HUES64 (cell line): ENCODE measurements around the gene EXOC7.

Experiments
- H3K27ac ChIP-seq: 2 replicates; pipeline ENCODE4 v1.7.0; 2013; ENCODE audit warnings: low read depth, low read length, inconsistent platforms
- H3K27me3 ChIP-seq: 2 replicates; pipeline ENCODE4 v1.6.1; 2013; ENCODE audit warnings: mild to moderate bottlenecking, low read length; ENCODE audit not compliant: insufficient read depth
- H3K36me3 ChIP-seq: 2 replicates; pipeline ENCODE4 v1.6.1; 2013; ENCODE audit warnings: mild to moderate bottlenecking, low read length; ENCODE audit not compliant: insufficient read depth
- H3K4me1 ChIP-seq: 2 replicates; pipeline ENCODE4 v1.6.1; 2013; ENCODE audit warnings: mild to moderate bottlenecking, low read length, moderate library complexity; ENCODE audit not compliant: insufficient read depth
- H3K4me3 ChIP-seq: 2 replicates; pipeline ENCODE4 v1.5.1; 2013; ENCODE audit warnings: mild to moderate bottlenecking, low read length, moderate library complexity
- H3K9ac ChIP-seq: 2 replicates; pipeline ENCODE4 v1.6.1; 2013; ENCODE audit warnings: mild to moderate bottlenecking, low read depth, low read length
- H3K9me3 ChIP-seq: 2 replicates; pipeline ENCODE4 v1.6.1; 2013; ENCODE audit warnings: low read depth, low read length; ENCODE audit not compliant: insufficient read depth
- WGBS: fragments of 150-250, 120-280 bp; methylation state at CpG from one replicate; pipeline ENCODE4 v1.1.7; 2013; ENCODE audit warnings: missing lambda C conversion rate; 5-methylcytosine and 5-hydroxymethylcytosine counted together

EXOC7 gene

GRCh38 chr17:76145231-76146052, 41.9 kb upstream of the EXOC7 start:
- Histone ChIP-seq H3K9me3 (no peaks in the 10 kb centered on the region), H3K27ac (no peak overlapping the region), H3K27me3 (peaks cover 45% of the 10 kb centered on the region), H3K4me1 (peaks cover 30% of the 10 kb centered on the region), H3K9ac (no peak overlapping the region), H3K36me3 (no peaks in the 10 kb centered on the region), H3K4me3 (no peak overlapping the region)
- 65% methylated on average over 25 of the region's 25 CpGs for WGBS

DNA sequence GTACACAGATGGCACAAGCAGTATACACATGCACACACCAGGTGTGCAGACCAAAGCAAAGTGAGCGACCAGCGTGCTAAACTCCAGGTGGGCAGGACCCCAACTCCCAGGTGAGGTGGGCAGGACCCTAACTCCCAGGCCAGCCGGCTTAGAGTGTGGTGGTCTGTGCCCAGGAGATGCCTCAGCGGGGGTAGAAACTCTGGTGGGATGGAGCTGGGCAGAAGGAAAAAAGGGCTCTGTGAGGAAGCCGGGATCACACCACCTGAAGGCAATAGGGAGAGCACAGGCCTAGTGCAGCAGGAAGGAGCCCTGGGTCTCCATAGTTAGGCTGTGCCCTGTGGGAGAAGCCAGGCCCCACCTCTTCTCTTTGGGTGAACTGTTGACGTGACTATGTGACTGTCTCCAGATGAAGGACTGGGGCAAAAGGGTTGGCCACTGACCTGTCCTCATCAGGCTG, 39.0 kb upstream of the EXOC7 start:
- Histone ChIP-seq H3K4me3 (no peak overlapping the region), H3K27ac (no peak overlapping the region), H3K9ac (no peak overlapping the region), H3K36me3 (no peaks in the 10 kb centered on the region), H3K27me3 (peaks cover 73% of the 10 kb centered on the region), H3K4me1 (peaks cover 48% of the 10 kb centered on the region), H3K9me3 (no peaks in the 10 kb centered on the region)
- 63% methylated on average over 6 of the region's 6 CpGs for whole genome bisulfite sequencing

GRCh38 chr17:76142039-76142584, 38.5 kb upstream of the EXOC7 start:
- H3K27ac ChIP-seq = no peak overlapping the region
- peaks cover 78% of the 10 kb centered on the region for H3K27me3 ChIP-seq
- H3K36me3 ChIP-seq = no peaks in the 10 kb centered on the region
- peak overlapping the region; percentile 60 for H3K4me3 ChIP-seq
- no peak overlapping the region for H3K9ac ChIP-seq
- H3K9me3 ChIP-seq = no peaks in the 10 kb centered on the region
- H3K4me1 ChIP-seq = peaks cover 48% of the 10 kb centered on the region
- 24% methylated on average over 10 of the region's 10 CpGs for WGBS

DNA sequence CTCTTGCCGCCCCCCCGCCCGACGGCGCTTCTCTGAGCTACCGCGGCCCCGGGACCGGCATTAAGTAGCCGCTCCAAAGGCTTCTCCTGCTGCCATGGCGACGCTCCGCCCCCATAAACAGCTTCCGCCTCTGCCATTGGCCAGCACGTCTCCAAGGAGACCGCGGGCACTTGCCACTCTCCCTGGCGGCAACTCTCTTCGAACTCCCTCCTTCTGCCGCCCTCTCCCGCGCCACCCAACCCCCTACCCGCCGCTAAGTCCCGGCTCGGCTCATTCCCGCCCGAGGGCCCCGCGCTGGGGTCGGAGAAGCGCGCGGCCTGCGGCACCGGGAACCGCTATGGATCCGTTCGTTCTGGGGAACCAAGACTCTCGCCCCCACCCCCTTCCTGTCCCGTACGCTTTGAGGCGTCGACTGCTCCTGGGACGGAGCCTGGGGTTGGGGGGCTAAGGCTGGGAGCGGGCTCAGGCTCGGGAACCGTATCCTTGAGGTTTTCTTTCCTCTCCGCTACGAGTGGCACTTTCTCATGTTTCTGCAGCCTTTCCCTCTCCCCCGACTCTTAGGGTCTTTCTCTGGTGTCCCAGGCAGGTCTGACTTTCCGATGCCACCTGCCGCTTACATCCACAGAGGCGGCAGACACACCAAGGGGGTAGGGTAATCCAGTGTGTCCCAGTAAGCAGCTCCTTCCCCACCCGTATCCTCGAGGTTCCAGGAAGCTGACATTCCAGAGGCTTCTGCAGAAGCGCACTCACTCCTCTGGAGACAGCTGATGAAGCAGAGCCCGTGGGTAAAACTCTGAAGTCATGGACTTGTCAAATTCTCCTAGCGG, 37.8 kb upstream of the EXOC7 start, which contains the start of gene FOXJ1:
Gene FOXJ1, minus strand, starts transcription at position 34 of the 827 bp plus-strand sequence. CDS start 850 bp downstream, outside the sequence.
- peaks cover 85% of the 10 kb centered on the region for H3K27me3 ChIP-seq
- 0 out of 2 replicates have a peak within 1 kb of the TSS, but pooled peaks have one; percentile 23 for H3K9ac ChIP-seq
- H3K4me1 ChIP-seq = peaks cover 55% of the 10 kb centered on the region
- no peaks in the 10 kb centered on the region for H3K36me3 ChIP-seq
- no peak within 1 kb of the TSS for H3K27ac ChIP-seq
- H3K9me3 ChIP-seq = no peaks in the 10 kb centered on the region
- H3K4me3 ChIP-seq = peak within 1 kb of the TSS; percentile 60
- under 1% methylated on average over 59 of the region's 59 CpGs for WGBS

DNA sequence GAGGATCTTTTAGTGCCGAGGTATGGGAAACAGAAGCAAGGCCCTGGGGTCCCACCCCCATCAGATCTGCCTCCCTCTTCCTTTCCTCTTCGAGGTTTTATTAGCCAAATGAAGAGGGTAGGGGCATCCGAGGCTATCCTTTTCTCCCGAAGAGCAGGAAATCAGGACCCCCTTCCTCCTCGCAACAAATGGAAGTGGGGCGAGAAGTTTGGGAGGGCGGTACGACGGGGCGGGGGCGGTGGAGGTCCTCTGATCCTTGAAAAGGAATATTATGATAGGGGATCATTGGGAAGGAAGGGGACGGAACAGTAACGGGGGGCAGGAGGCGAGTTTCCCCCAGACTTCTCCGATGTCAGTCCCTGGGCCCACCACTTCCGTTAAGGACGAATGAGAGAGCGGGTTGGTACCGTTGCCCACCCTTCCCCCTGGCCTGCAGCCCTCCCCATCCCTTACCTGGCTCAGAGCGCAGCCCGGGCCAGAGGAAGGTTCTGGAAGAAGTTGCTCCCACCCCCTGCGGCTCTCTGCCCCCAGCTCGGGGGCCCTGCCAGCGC, 37.1 kb upstream of the EXOC7 start:
- no peaks in the 10 kb centered on the region for H3K36me3 ChIP-seq
- no peaks in the 10 kb centered on the region for H3K9me3 ChIP-seq
- no peak overlapping the region for H3K9ac ChIP-seq
- H3K4me3 ChIP-seq = peak overlapping the region; percentile 60
- peaks cover 92% of the 10 kb centered on the region for H3K27me3 ChIP-seq
- peaks cover 58% of the 10 kb centered on the region for H3K4me1 ChIP-seq
- no peak overlapping the region for H3K27ac ChIP-seq
- 3% methylated on average over 22 of the region's 24 CpGs for WGBS

DNA sequence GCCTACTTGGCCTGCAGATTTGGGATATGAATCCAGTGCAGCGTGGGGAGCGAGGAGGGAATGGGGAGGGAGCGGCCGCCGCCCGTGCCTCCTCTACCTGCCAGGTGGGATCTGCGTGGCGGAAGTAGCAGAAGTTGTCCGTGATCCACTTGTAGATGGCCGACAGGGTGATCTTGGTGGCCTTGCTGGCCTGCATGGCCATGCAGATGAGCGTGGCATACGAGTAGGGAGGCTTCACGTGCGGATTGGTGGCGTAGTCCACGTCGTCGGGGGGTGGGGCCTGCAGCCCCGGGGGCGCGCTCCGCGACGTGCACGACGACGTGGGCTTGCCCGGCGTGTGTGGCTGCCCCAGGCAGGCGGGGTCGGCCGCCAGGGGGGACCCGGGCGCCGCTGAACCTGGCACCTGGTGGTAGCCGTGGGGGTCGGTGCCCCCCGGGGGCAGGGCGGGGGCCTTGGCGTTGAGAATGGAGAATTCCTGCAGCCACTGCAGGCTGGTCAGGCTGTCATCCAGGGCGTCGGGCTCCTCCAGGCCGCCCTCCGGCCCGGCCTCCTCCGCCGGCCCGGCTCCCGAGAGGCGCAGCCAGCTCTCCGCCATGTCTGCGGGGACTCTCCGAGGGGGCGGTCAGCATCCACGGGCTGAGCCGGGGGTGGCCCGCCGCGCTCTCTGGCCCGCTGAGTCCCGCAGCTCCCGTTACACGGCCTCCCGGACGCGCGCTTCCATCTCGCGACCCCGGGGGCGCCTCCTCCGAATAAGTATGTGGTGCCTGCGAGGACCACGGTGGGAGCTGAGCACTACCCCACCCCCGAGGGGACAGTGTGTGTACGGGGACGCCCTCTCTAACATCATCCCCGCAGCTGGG, 36.4 kb upstream of the EXOC7 start:
- 3% methylated on average over 74 of the region's 78 CpGs for WGBS
- Histone ChIP-seq H3K4me1 (peaks cover 64% of the 10 kb centered on the region), H3K27ac (no peak overlapping the region), H3K9me3 (no peaks in the 10 kb centered on the region), H3K4me3 (peak overlapping the region; percentile 60), H3K27me3 (peaks cover 92% of the 10 kb centered on the region), H3K36me3 (no peaks in the 10 kb centered on the region), H3K9ac (no peak overlapping the region)

- H3K27ac ChIP-seq = peak overlapping the region; percentile 35; the same call in 1 of the 2 replicates
- WGBS = 10% methylated on average over 15 of the region's 15 CpGs
- no peaks in the 10 kb centered on the region for H3K36me3 ChIP-seq
- peaks cover 98% of the 10 kb centered on the region for H3K27me3 ChIP-seq
- peak overlapping the region; percentile 60 for H3K4me3 ChIP-seq
- H3K9ac ChIP-seq = no peak overlapping the region
- no peaks in the 10 kb centered on the region for H3K9me3 ChIP-seq
- H3K4me1 ChIP-seq = peaks cover 62% of the 10 kb centered on the region
Observed at GRCh38 chr17:76138896-76139752, 35.5 kb upstream of the EXOC7 start.

GRCh38 chr17:76138234-76138895, 34.8 kb upstream of the EXOC7 start:
- Histone ChIP-seq H3K9ac (no peak overlapping the region), H3K27me3 (peaks cover 99% of the 10 kb centered on the region), H3K36me3 (no peaks in the 10 kb centered on the region), H3K27ac (peak overlapping the region; percentile 35; the same call in 1 of the 2 replicates), H3K4me3 (peak overlapping the region; percentile 60), H3K4me1 (peaks cover 60% of the 10 kb centered on the region), H3K9me3 (no peaks in the 10 kb centered on the region)
- under 1% methylated on average over 20 of the region's 23 CpGs for WGBS

- no peak overlapping the region for H3K27ac ChIP-seq
- WGBS = 7% methylated on average over 54 of the region's 54 CpGs
- H3K36me3 ChIP-seq = no peaks in the 10 kb centered on the region
- no peaks in the 10 kb centered on the region for H3K9me3 ChIP-seq
- H3K9ac ChIP-seq = no peak overlapping the region
- H3K27me3 ChIP-seq = peaks cover 99% of the 10 kb centered on the region
- peak overlapping the region; percentile 60 for H3K4me3 ChIP-seq
- H3K4me1 ChIP-seq = peaks cover 52% of the 10 kb centered on the region
Observed at GRCh38 chr17:76137351-76138233, 34.0 kb upstream of the EXOC7 start.
